K562 (cell line): Measurements from ENCODE around the gene CCDC85C. TPM values are rescaled to one million over a fixed set of nuclear protein-coding genes. Genes with fewer than 3 reads are reported as not detected.

ENCODE experiments used
- ARID3A ChIP-seq: IDR thresholded peaks from 2 replicates; pipeline ENCODE4 v1.6.1; 2012; ENCODE audit warnings: low read depth, low read length, improper control_type of control experiment, borderline replicate concordance
- CUX1 ChIP-seq: fragments of 200-800 bp; sonication (Bioruptor generic); IDR thresholded peaks from 2 replicates; pipeline ENCODE4 v1.6.1; 2016; ENCODE audit warnings: missing genetic modification characterization, missing compliant biosample characterization
- FOSL1 ChIP-seq: fragments of 200-800 bp; sonication (Bioruptor generic); conservative IDR thresholded peaks from 2 replicates; pipeline ENCODE4 v1.6.1; 2016; ENCODE audit warnings: missing genetic modification characterization, missing compliant biosample characterization
- HCFC1 ChIP-seq: IDR thresholded peaks from 2 replicates; pipeline ENCODE4 v1.6.1; 2012; ENCODE audit warnings: low read depth, low read length, improper control_type of control experiment
- HSF4 ChIP-seq: fragments of 250-450 bp; sonication (Bioruptor Pico); IDR thresholded peaks from 2 replicates; pipeline ENCODE4 v2.1.2; 2022; ENCODE audit warnings: mild to moderate bottlenecking, moderate library complexity, borderline replicate concordance
- ID3 ChIP-seq, 2 experiments: fragments of 250-450 bp in 1 of 2; fragments of 450-650 bp in 1 of 2; sonication (Bioruptor Pico) in 1 of 2; IDR thresholded peaks; 2 replicates each; pipeline versions ENCODE4 v1.6.1 to v1.8.0; 2016 to 2021; ENCODE audit warnings: mild to moderate bottlenecking in 2 of 2, moderate library complexity in 2 of 2, missing compliant biosample characterization in 1 of 2, missing genetic modification characterization in 1 of 2
- KLF10 ChIP-seq: fragments of 250-450 bp; sonication (Bioruptor Pico); IDR thresholded peaks from 2 replicates; pipeline ENCODE4 v1.6.1; 2021; ENCODE audit warnings: matching md5 sums
- NBN ChIP-seq: fragments of 450-650 bp; IDR thresholded peaks from 2 replicates; pipeline ENCODE4 v1.6.1; 2016; ENCODE audit warnings: low read depth, mild to moderate bottlenecking
- NFIC ChIP-seq: fragments of 450-650 bp; IDR thresholded peaks from 2 replicates; pipeline ENCODE4 v1.6.1; 2017; ENCODE audit warnings: mild to moderate bottlenecking, inconsistent platforms
- PTBP1 ChIP-seq: fragments of 200-400 bp; formaldehyde crosslinking; IDR thresholded peaks from 2 replicates; pipeline ENCODE4 v1.6.1; 2017; ENCODE audit warnings: low read depth, low read length
- SNIP1 ChIP-seq: fragments of 450-650 bp; IDR thresholded peaks from 2 replicates; pipeline ENCODE4 v1.7.1; 2017; ENCODE audit warnings: low read depth, mild to moderate bottlenecking
- THRB ChIP-seq: fragments of 450-650 bp; formaldehyde crosslinking; conservative IDR thresholded peaks from 2 replicates; pipeline ENCODE4 v1.4.0; 2022; ENCODE audit warnings: mild to moderate bottlenecking, missing genetic modification characterization
- ZNF316 ChIP-seq: fragments of 450-650 bp; IDR thresholded peaks from 2 replicates; pipeline ENCODE4 v1.6.1; 2016
- ZNF395 ChIP-seq: fragments of 200-800 bp; sonication (Bioruptor generic); IDR thresholded peaks from 2 replicates; pipeline ENCODE4 v1.6.1; 2017; ENCODE audit warnings: missing genetic modification characterization, missing compliant biosample characterization
- ZNF551 ChIP-seq: fragments of 250-450 bp; sonication (Bioruptor Pico); IDR thresholded peaks from 2 replicates; pipeline ENCODE4 v1.5.0; 2021; ENCODE audit warnings: mild to moderate bottlenecking, moderate library complexity
- ZNF561 ChIP-seq: fragments of 450-650 bp; formaldehyde crosslinking; conservative IDR thresholded peaks from 2 replicates; pipeline ENCODE4 v1.4.0; 2020; ENCODE audit warnings: mild to moderate bottlenecking, moderate library complexity
- polyA plus RNA-seq, 8 experiments: library from polyadenylated mRNA; depleted of rRNA in 4 of 8; stranded (reverse) in 5 of 8; unstranded in 3 of 8; fragments of >200 nt; fragmentation: Nextera tagmentation in 2 of 8; fragmentation: Illumina TruSeq in 1 of 8; extraction: Ambion mirVana in 2 of 8; extraction: Trizol in 1 of 8; gene quantifications; 2 replicates each; pipeline versions ENCODE4 v1.2.1 to v1.2.3, GENCODE V29; 2011 to 2014; ENCODE audit warnings: inconsistent platforms in 1 of 8, missing spikeins in 1 of 8
- total RNA-seq, 7 experiments: library from RNA; depleted of rRNA in 6 of 7; stranded (reverse); fragments of >200 nt in 6 of 7; fragmentation: Illumina TruSeq in 2 of 7; extraction: Trizol in 2 of 7; gene quantifications; 2 replicates each; pipeline versions ENCODE4 v1.2.1 to v1.2.3, GENCODE V29; 2011 to 2021; ENCODE audit warnings: low replicate concordance in 1 of 7

Gene CCDC85C
- total and polyA plus RNA-seq, 9 of the 15 experiments (the other 6 are each of a cell fraction or from before 2014, with no cell fraction given): 0.18 to 22.0 (median 6.3) TPM

- TF ChIP-seq CUX1 (CRISPR knock-in tag) (no peak), ZNF561 (CRISPR knock-in tag) (no peak), ID3 (CRISPR knock-in tag; IDR thresholded peaks at IDR 0.05) (no peak), ID3 (tag; IDR thresholded peaks at IDR 0.05) (peak; percentile 53; the same call in 1 of the 2 replicates), PTBP1 (no peak), HSF4 (CRISPR knock-in tag) (no peak), KLF10 (CRISPR knock-in tag) (no peak), NBN (no peak), FOSL1 (tag) (no peak), ZNF316 (no peak), ZNF551 (no peak), HCFC1 (no peak), SNIP1 (no peak), ARID3A (no peak), NFIC (peak; percentile 99), THRB (CRISPR knock-in tag) (no peak), ZNF395 (CRISPR knock-in tag) (0 out of 2 replicates have a peak, but pooled peaks have one; percentile 69)
Measured at GRCh38 chr14:99572173-99572999, 31.6 kb downstream of the CCDC85C start (continued).
